ENCODE results near the gene ZC3H18. TPM values are rescaled to one million over a fixed set of nuclear protein-coding genes. Genes with fewer than 3 reads are reported as not detected.
"Not testable (repeated sequence)": the region's sequence is repeated elsewhere in the genome, so short reads cannot be mapped to it uniquely, and the experiment has no call there.

The ZC3H18 gene
- total RNA-seq, 2 donors from 2014 or later: 88.7 to 99.0 TPM

GRCh38 chr16:88665148-88665547, 94.9 kb downstream of the ZC3H18 start:
- Mint-ChIP-seq H3K4me1 (ENCODE audit: low read depth) (peaks cover 24% of the 10 kb centered on the region), H3K36me3 (ENCODE audit: insufficient read depth in 2 of 2) (peaks cover 3 to 11% of the 10 kb centered on the region in 2 donors), H3K27me3 (ENCODE audit: low read depth) (no peaks in the 10 kb centered on the region), H3K27ac (no peak overlapping the region), H3K4me3 (peak overlapping the region; percentile 39 to 43), H3K9me3 (no peaks in the 10 kb centered on the region)
- ATAC-seq (replicated peaks in 1 of 2) (no peak), DNase-seq (no peak)

GRCh38 chr16:88665570-88665969, 95.4 kb downstream of the ZC3H18 start:
- peaks cover 3 to 11% of the 10 kb centered on the region in 2 donors for H3K36me3 Mint-ChIP-seq (ENCODE audit: insufficient read depth in 2 of 2)

GRCh38 chr16:88667461-88667860, 97.3 kb downstream of the ZC3H18 start:
- no peaks in the 10 kb centered on the region for H3K9me3 Mint-ChIP-seq
- H3K4me1 Mint-ChIP-seq (ENCODE audit: low read depth): peaks cover 10% of the 10 kb centered on the region
- H3K4me3 Mint-ChIP-seq: no peak overlapping the region
- DNase-seq (no peak), ATAC-seq (replicated peaks in 1 of 2) (no peak)
- H3K27me3 Mint-ChIP-seq (ENCODE audit: low read depth): no peaks in the 10 kb centered on the region
- H3K36me3 Mint-ChIP-seq (ENCODE audit: insufficient read depth in 2 of 2): peaks cover 3 to 7% of the 10 kb centered on the region in 2 donors
- H3K27ac Mint-ChIP-seq: no peak overlapping the region

More at GRCh38 chr16:88665570-88665969, 95.4 kb downstream of the ZC3H18 start:
- ATAC-seq (replicated peaks in 1 of 2) (no peak), DNase-seq (no peak)
- no peak overlapping the region for H3K4me3 Mint-ChIP-seq
- no peak overlapping the region for H3K27ac Mint-ChIP-seq
- H3K27me3 Mint-ChIP-seq (ENCODE audit: low read depth): no peaks in the 10 kb centered on the region
- peaks cover 24% of the 10 kb centered on the region for H3K4me1 Mint-ChIP-seq (ENCODE audit: low read depth)
- H3K9me3 Mint-ChIP-seq: no peaks in the 10 kb centered on the region

GRCh38 chr16:88669493-88669892, 99.3 kb downstream of the ZC3H18 start:
- H3K4me1 Mint-ChIP-seq (ENCODE audit: low read depth); H3K27me3 Mint-ChIP-seq (ENCODE audit: low read depth); H3K4me3 Mint-ChIP-seq; H3K27ac Mint-ChIP-seq; DNase-seq; H3K36me3 Mint-ChIP-seq (ENCODE audit: insufficient read depth in 2 of 2); ATAC-seq (replicated peaks in 1 of 2); H3K9me3 Mint-ChIP-seq: not testable (repeated sequence)

- no peak overlapping the region for H3K27ac Mint-ChIP-seq
- no peak overlapping the region for H3K4me3 Mint-ChIP-seq
- peaks cover 6% of the 10 kb centered on the region for H3K4me1 Mint-ChIP-seq (ENCODE audit: low read depth)
- DNase-seq: no peak
- no peaks in the 10 kb centered on the region for H3K9me3 Mint-ChIP-seq
- H3K36me3 Mint-ChIP-seq (ENCODE audit: insufficient read depth in 2 of 2): peaks cover 2 to 7% of the 10 kb centered on the region in 2 donors
- no peak for ATAC-seq (replicated peaks in 1 of 2)
- H3K27me3 Mint-ChIP-seq (ENCODE audit: low read depth): no peaks in the 10 kb centered on the region
Measured at GRCh38 chr16:88669980-88670379, 99.8 kb downstream of the ZC3H18 start.

- H3K27ac Mint-ChIP-seq: no peak overlapping the region
- no peaks in the 10 kb centered on the region for H3K27me3 Mint-ChIP-seq (ENCODE audit: low read depth)
- peaks cover 6% of the 10 kb centered on the region for H3K4me1 Mint-ChIP-seq (ENCODE audit: low read depth)
- DNase-seq (no peak), ATAC-seq (replicated peaks in 1 of 2) (no peak)
- H3K9me3 Mint-ChIP-seq: no peaks in the 10 kb centered on the region
- H3K36me3 Mint-ChIP-seq (ENCODE audit: insufficient read depth in 2 of 2): peaks cover 2 to 7% of the 10 kb centered on the region in 2 donors
- H3K4me3 Mint-ChIP-seq: no peak overlapping the region
Measured at GRCh38 chr16:88671806-88672205, 101.6 kb downstream of the ZC3H18 start.

- no peak overlapping the region for H3K27ac Mint-ChIP-seq
- no peak for ATAC-seq (replicated peaks in 1 of 2)
- no peak overlapping the region for H3K4me3 Mint-ChIP-seq
- H3K36me3 Mint-ChIP-seq (ENCODE audit: insufficient read depth in 2 of 2): peaks cover 2 to 7% of the 10 kb centered on the region in 2 donors
- no peak for DNase-seq
- no peaks in the 10 kb centered on the region for H3K4me1 Mint-ChIP-seq (ENCODE audit: low read depth)
- H3K27me3 Mint-ChIP-seq (ENCODE audit: low read depth): no peaks in the 10 kb centered on the region
- no peaks in the 10 kb centered on the region for H3K9me3 Mint-ChIP-seq
Measured at GRCh38 chr16:88672776-88673175, 102.6 kb downstream of the ZC3H18 start.

- ATAC-seq (replicated peaks in 1 of 2) (peak in 1 of 2 donors; percentile 19), DNase-seq (no peak)
- Mint-ChIP-seq H3K4me3 (no peak overlapping the region), H3K27me3 (ENCODE audit: low read depth) (no peaks in the 10 kb centered on the region), H3K4me1 (ENCODE audit: low read depth) (no peaks in the 10 kb centered on the region), H3K9me3 (no peaks in the 10 kb centered on the region), H3K36me3 (ENCODE audit: insufficient read depth in 2 of 2) (peaks cover 0 to 2% of the 10 kb centered on the region in 2 donors), H3K27ac (no peak overlapping the region)
Measured at GRCh38 chr16:88673716-88674379, 103.6 kb downstream of the ZC3H18 start.

GRCh38 chr16:88676502-88677242, 106.5 kb downstream of the ZC3H18 start:
- Mint-ChIP-seq H3K36me3 (ENCODE audit: insufficient read depth in 2 of 2) (no peaks in the 10 kb centered on the region), H3K27me3 (ENCODE audit: low read depth) (no peaks in the 10 kb centered on the region), H3K27ac (no peak overlapping the region), H3K9me3 (no peaks in the 10 kb centered on the region), H3K4me1 (ENCODE audit: low read depth) (peaks cover 10% of the 10 kb centered on the region), H3K4me3 (no peak overlapping the region)
- ATAC-seq (replicated peaks in 1 of 2) (no peak), DNase-seq (no peak)

GRCh38 chr16:88677721-88678120, 107.5 kb downstream of the ZC3H18 start:
- no peak for ATAC-seq (replicated peaks in 1 of 2)
- DNase-seq: no peak
- peaks cover 21% of the 10 kb centered on the region for H3K4me1 Mint-ChIP-seq (ENCODE audit: low read depth)
- no peak overlapping the region for H3K4me3 Mint-ChIP-seq
- no peaks in the 10 kb centered on the region for H3K9me3 Mint-ChIP-seq
- no peak overlapping the region for H3K27ac Mint-ChIP-seq
- peaks cover 0 to 2% of the 10 kb centered on the region in 2 donors for H3K36me3 Mint-ChIP-seq (ENCODE audit: insufficient read depth in 2 of 2)
- no peaks in the 10 kb centered on the region for H3K27me3 Mint-ChIP-seq (ENCODE audit: low read depth)

GRCh38 chr16:88678224-88678979, 108.2 kb downstream of the ZC3H18 start:
- Mint-ChIP-seq H3K4me3 (no peak overlapping the region), H3K27me3 (ENCODE audit: low read depth) (no peaks in the 10 kb centered on the region), H3K27ac (no peak overlapping the region), H3K36me3 (ENCODE audit: insufficient read depth in 2 of 2) (peaks cover 0 to 2% of the 10 kb centered on the region in 2 donors), H3K4me1 (ENCODE audit: low read depth) (peaks cover 21% of the 10 kb centered on the region), H3K9me3 (no peaks in the 10 kb centered on the region)
- ATAC-seq (replicated peaks in 1 of 2): no peak
- DNase-seq: no peak

- no peak for ATAC-seq (replicated peaks in 1 of 2)
- peaks cover 0 to 2% of the 10 kb centered on the region in 2 donors for H3K36me3 Mint-ChIP-seq (ENCODE audit: insufficient read depth in 2 of 2)
- no peak overlapping the region for H3K27ac Mint-ChIP-seq
- peaks cover 35% of the 10 kb centered on the region for H3K4me1 Mint-ChIP-seq (ENCODE audit: low read depth)
- DNase-seq: no peak
- no peaks in the 10 kb centered on the region for H3K9me3 Mint-ChIP-seq
- H3K27me3 Mint-ChIP-seq (ENCODE audit: low read depth): no peaks in the 10 kb centered on the region
- peak overlapping the region in 1 of 2 donors; percentile 78 for H3K4me3 Mint-ChIP-seq
Measured at GRCh38 chr16:88680554-88681083, 110.4 kb downstream of the ZC3H18 start.
